ENCODE data around the gene GABRA5. TPM values are rescaled to one million over a fixed set of nuclear protein-coding genes. Genes with fewer than 3 reads are reported as not detected.

The GABRA5 gene
- total RNA-seq, 2 experiments from 2014 or later, result not detected

- Mint-ChIP-seq H3K36me3 (ENCODE audit: low read depth) (no peaks in the 10 kb centered on the region), H3K9me3 (peaks cover 12% of the 10 kb centered on the region), H3K27me3 (no peaks in the 10 kb centered on the region), H3K4me1 (no peaks in the 10 kb centered on the region), H3K27ac (no peak overlapping the region), H3K4me3 (no peak overlapping the region)
- ChIA-PET POLR2A (no interaction called here), CTCF (no interaction called here)
- DNase-seq, result no peak
Measured at GRCh38 chr15:26901041-26901440, 34.2 kb downstream of the GABRA5 start.

- Mint-ChIP-seq H3K27ac (no peak overlapping the region), H3K9me3 (peaks cover 19% of the 10 kb centered on the region), H3K27me3 (no peaks in the 10 kb centered on the region), H3K36me3 (ENCODE audit: low read depth) (no peaks in the 10 kb centered on the region), H3K4me3 (no peak overlapping the region), H3K4me1 (no peaks in the 10 kb centered on the region)
- ChIA-PET POLR2A (no interaction called here), CTCF (no interaction called here)
- no peak for DNase-seq
Measured at GRCh38 chr15:26910715-26911114, 43.9 kb downstream of the GABRA5 start.

- Mint-ChIP-seq H3K4me1 (no peaks in the 10 kb centered on the region), H3K9me3 (peaks cover 8% of the 10 kb centered on the region), H3K4me3 (no peak overlapping the region), H3K36me3 (ENCODE audit: low read depth) (no peaks in the 10 kb centered on the region), H3K27ac (no peak overlapping the region), H3K27me3 (no peaks in the 10 kb centered on the region)
- ChIA-PET CTCF (no interaction called here), POLR2A (no interaction called here)
- DNase-seq, result no peak
Measured at GRCh38 chr15:26921433-26921832, 54.6 kb downstream of the GABRA5 start.

- H3K27ac Mint-ChIP-seq, result no peak overlapping the region
- no peaks in the 10 kb centered on the region for H3K4me1 Mint-ChIP-seq
- DNase-seq, result no peak
- POLR2A ChIA-PET, result no interaction called here
- peaks cover 3% of the 10 kb centered on the region for H3K9me3 Mint-ChIP-seq
- no peaks in the 10 kb centered on the region for H3K27me3 Mint-ChIP-seq
- no peak overlapping the region for H3K4me3 Mint-ChIP-seq
- no peaks in the 10 kb centered on the region for H3K36me3 Mint-ChIP-seq (ENCODE audit: low read depth)
- CTCF ChIA-PET, result no interaction called here
Measured at GRCh38 chr15:26926081-26926480, 59.2 kb downstream of the GABRA5 start.

GRCh38 chr15:26928051-26928450 lies 61.2 kb downstream of the GABRA5 start:
- Mint-ChIP-seq H3K36me3 (ENCODE audit: low read depth) (no peaks in the 10 kb centered on the region), H3K4me3 (no peak overlapping the region), H3K27me3 (no peaks in the 10 kb centered on the region), H3K9me3 (peaks cover 5% of the 10 kb centered on the region), H3K4me1 (no peaks in the 10 kb centered on the region), H3K27ac (no peak overlapping the region)
- ChIA-PET POLR2A (no interaction called here), CTCF (no interaction called here)
- DNase-seq, result no peak

GRCh38 chr15:26929588-26929987 lies 62.7 kb downstream of the GABRA5 start:
- Mint-ChIP-seq H3K4me1 (no peaks in the 10 kb centered on the region), H3K27ac (no peak overlapping the region), H3K9me3 (peaks cover 5% of the 10 kb centered on the region), H3K27me3 (no peaks in the 10 kb centered on the region), H3K4me3 (no peak overlapping the region), H3K36me3 (ENCODE audit: low read depth) (no peaks in the 10 kb centered on the region)
- POLR2A ChIA-PET, result no interaction called here
- CTCF ChIA-PET, result no interaction called here
- DNase-seq, result no peak

GRCh38 chr15:26934848-26935247 lies 68.0 kb downstream of the GABRA5 start:
- peaks cover 5% of the 10 kb centered on the region for H3K9me3 Mint-ChIP-seq
- ChIA-PET POLR2A (no interaction called here), CTCF (no interaction called here)
- H3K36me3 Mint-ChIP-seq (ENCODE audit: low read depth), result no peaks in the 10 kb centered on the region
- no peaks in the 10 kb centered on the region for H3K4me1 Mint-ChIP-seq
- H3K4me3 Mint-ChIP-seq, result no peak overlapping the region
- H3K27ac Mint-ChIP-seq, result no peak overlapping the region
- H3K27me3 Mint-ChIP-seq, result no peaks in the 10 kb centered on the region
- no peak for DNase-seq

- no peaks in the 10 kb centered on the region for H3K36me3 Mint-ChIP-seq (ENCODE audit: low read depth)
- no peaks in the 10 kb centered on the region for H3K27me3 Mint-ChIP-seq
- H3K27ac Mint-ChIP-seq, result no peak overlapping the region
- no peak overlapping the region for H3K4me3 Mint-ChIP-seq
- H3K9me3 Mint-ChIP-seq, result peaks cover 3% of the 10 kb centered on the region
- POLR2A ChIA-PET, result no interaction called here
- CTCF ChIA-PET, result no interaction called here
- no peak for DNase-seq
- no peaks in the 10 kb centered on the region for H3K4me1 Mint-ChIP-seq
Measured at GRCh38 chr15:26935322-26935721, 68.5 kb downstream of the GABRA5 start.

GRCh38 chr15:26936502-26936901 lies 69.6 kb downstream of the GABRA5 start:
- Mint-ChIP-seq H3K27me3 (no peaks in the 10 kb centered on the region), H3K4me3 (no peak overlapping the region), H3K9me3 (peaks cover 3% of the 10 kb centered on the region), H3K27ac (no peak overlapping the region), H3K4me1 (no peaks in the 10 kb centered on the region), H3K36me3 (ENCODE audit: low read depth) (no peaks in the 10 kb centered on the region)
- DNase-seq, result no peak
- CTCF ChIA-PET, result no interaction called here
- POLR2A ChIA-PET, result no interaction called here

GRCh38 chr15:26937134-26937533 lies 70.3 kb downstream of the GABRA5 start:
- ChIA-PET POLR2A (no interaction called here), CTCF (no interaction called here)
- Mint-ChIP-seq H3K27ac (no peak overlapping the region), H3K27me3 (no peaks in the 10 kb centered on the region), H3K36me3 (ENCODE audit: low read depth) (no peaks in the 10 kb centered on the region), H3K4me3 (no peak overlapping the region), H3K9me3 (peaks cover 3% of the 10 kb centered on the region), H3K4me1 (no peaks in the 10 kb centered on the region)
- DNase-seq, result no peak

GRCh38 chr15:26939398-26939797 lies 72.5 kb downstream of the GABRA5 start:
- Mint-ChIP-seq H3K4me3 (no peak overlapping the region), H3K4me1 (no peaks in the 10 kb centered on the region), H3K27me3 (no peaks in the 10 kb centered on the region), H3K27ac (no peak overlapping the region), H3K36me3 (ENCODE audit: low read depth) (no peaks in the 10 kb centered on the region), H3K9me3 (peaks cover 7% of the 10 kb centered on the region)
- ChIA-PET CTCF (no interaction called here), POLR2A (no interaction called here)
- no peak for DNase-seq

- CTCF ChIA-PET, result no interaction called here
- POLR2A ChIA-PET, result no interaction called here
- H3K4me1 Mint-ChIP-seq, result no peaks in the 10 kb centered on the region
- no peaks in the 10 kb centered on the region for H3K27me3 Mint-ChIP-seq
- no peak overlapping the region for H3K27ac Mint-ChIP-seq
- H3K9me3 Mint-ChIP-seq, result peaks cover 11% of the 10 kb centered on the region
- H3K36me3 Mint-ChIP-seq (ENCODE audit: low read depth), result no peaks in the 10 kb centered on the region
- H3K4me3 Mint-ChIP-seq, result no peak overlapping the region
- DNase-seq, result no peak
Measured at GRCh38 chr15:26941489-26941888, 74.6 kb downstream of the GABRA5 start.

GRCh38 chr15:26943866-26944265 lies 77.0 kb downstream of the GABRA5 start:
- no peak for DNase-seq
- Mint-ChIP-seq H3K9me3 (peaks cover 14% of the 10 kb centered on the region), H3K4me3 (no peak overlapping the region), H3K36me3 (ENCODE audit: low read depth) (no peaks in the 10 kb centered on the region), H3K4me1 (no peaks in the 10 kb centered on the region), H3K27ac (no peak overlapping the region), H3K27me3 (no peaks in the 10 kb centered on the region)
- ChIA-PET CTCF (no interaction called here), POLR2A (no interaction called here)

- Mint-ChIP-seq H3K4me3 (no peak overlapping the region), H3K27me3 (no peaks in the 10 kb centered on the region), H3K4me1 (no peaks in the 10 kb centered on the region), H3K9me3 (peaks cover 14% of the 10 kb centered on the region), H3K36me3 (ENCODE audit: low read depth) (no peaks in the 10 kb centered on the region), H3K27ac (no peak overlapping the region)
- ChIA-PET CTCF (no interaction called here), POLR2A (no interaction called here)
- no peak for DNase-seq
Measured at GRCh38 chr15:26945046-26945445, 78.2 kb downstream of the GABRA5 start.

GRCh38 chr15:26950001-26950400 lies 83.1 kb downstream of the GABRA5 start:
- Mint-ChIP-seq H3K9me3 (peaks cover 14% of the 10 kb centered on the region), H3K36me3 (ENCODE audit: low read depth) (no peaks in the 10 kb centered on the region), H3K27me3 (no peaks in the 10 kb centered on the region), H3K4me3 (no peak overlapping the region), H3K4me1 (no peaks in the 10 kb centered on the region), H3K27ac (no peak overlapping the region)
- DNase-seq, result no peak
- ChIA-PET POLR2A (no interaction called here), CTCF (no interaction called here)
